GM12878 (cell line): ENCODE data around the gene ATP2A3. TPM values are rescaled to one million over a fixed set of nuclear protein-coding genes. Genes with fewer than 3 reads are reported as not detected.

ENCODE experiments used
- ATAC-seq: fragments of 200-7000 bp; cut with Tn5 transposase; 3 replicates; pipeline ENCODE4 v1.9.1; 2020; ENCODE audit warnings: mild to moderate bottlenecking, moderate library complexity
- BruUV-seq: library from RNA; stranded (reverse); fragments of 400-500 nt; replicated peaks from 2 replicates; lab custom pipeline; 2021; lab: Mats Ljungman, UMichigan
- CTCF ChIA-PET: fragments of 300-600 bp; sonication (Branson Sonifier 250); formaldehyde crosslinking; extraction: SDS; loops from one replicate; lab custom pipeline; 2021; ENCODE audit warnings: inconsistent platforms; lab: Yijun Ruan, JAX
- POLR2A ChIA-PET: fragments of 350-600 bp; formaldehyde crosslinking; extraction: SDS; loops from one replicate; lab custom pipeline; 2021; ENCODE audit warnings: inconsistent platforms; lab: Charles Lee
- RAD21 ChIA-PET: fragments of 300-600 bp; sonication (Branson Sonifier 250); formaldehyde crosslinking; loops from one replicate; lab custom pipeline; 2023; ENCODE audit warnings: antibody characterized with exemption; ENCODE audit not compliant: unreplicated experiment; lab: Charles Lee
- SMC1A ChIA-PET: fragments of 300-600 bp; sonication (Branson Sonifier 250); formaldehyde crosslinking; loops from one replicate; lab custom pipeline; 2023; ENCODE audit not compliant: unreplicated experiment, uncharacterized antibody; lab: Charles Lee
- DNase-seq: peaks from one replicate; pipeline ENCODE4 v3.0.0-alpha.2; 2011; ENCODE audit warnings: low read depth, low spot score
- FAIRE-seq: peaks from 3 replicates; lab custom pipeline; 2011; peaks lifted over from hg19 to GRCh38; lab: Jason Lieb, UNC
- H2AFZ ChIP-seq: 2 replicates; pipeline ENCODE4 v1.6.0; 2011; ENCODE audit warnings: low read depth, low read length, control low read depth; ENCODE audit not compliant: control insufficient read depth
- H3K27ac ChIP-seq: 2 replicates; pipeline ENCODE4 v1.5.1; 2011; ENCODE audit warnings: control low read depth; ENCODE audit not compliant: control insufficient read depth, insufficient read depth
- H3K27me3 ChIP-seq, 2 experiments: replicated peaks in 1 of 2; 2 replicates each; pipeline versions ENCODE4 v1.6.0 to v1.6.1; 2011; ENCODE audit warnings: low read length in 1 of 2; ENCODE audit not compliant: control insufficient read depth in 2 of 2, insufficient read depth in 2 of 2
- H3K36me3 ChIP-seq, 2 experiments: 2 replicates each; pipeline ENCODE4 v1.5.1; 2011; ENCODE audit warnings: low read length in 1 of 2; ENCODE audit not compliant: control insufficient read depth in 2 of 2, insufficient read depth in 2 of 2
- H3K4me1 ChIP-seq: 2 replicates; pipeline ENCODE4 v1.6.1; 2011; ENCODE audit warnings: mild to moderate bottlenecking, low read length, moderate library complexity, mixed read lengths; ENCODE audit not compliant: control insufficient read depth, insufficient read depth
- H3K4me2 ChIP-seq: 2 replicates; pipeline ENCODE4 v1.6.0; 2011; ENCODE audit warnings: control low read depth; ENCODE audit not compliant: control insufficient read depth, insufficient read depth
- H3K4me3 ChIP-seq: fragments of 200-600 bp; sonication (generic); 2 replicates; pipeline ENCODE4 v1.5.1; 2016
- H3K79me2 ChIP-seq: 2 replicates; pipeline ENCODE4 v1.6.0; 2011; ENCODE audit warnings: low read length; ENCODE audit not compliant: control insufficient read depth, insufficient read depth
- H3K9ac ChIP-seq: 2 replicates; pipeline ENCODE4 v1.8.0; 2011; ENCODE audit warnings: low read length, control low read depth, mixed read lengths; ENCODE audit not compliant: control insufficient read depth, insufficient read depth
- H3K9me3 ChIP-seq: replicated peaks from 3 replicates; pipeline ENCODE4 v1.5.1; 2011; ENCODE audit warnings: mild to moderate bottlenecking, low read length; ENCODE audit not compliant: control insufficient read depth, insufficient read depth
- H4K20me1 ChIP-seq: 2 replicates; pipeline ENCODE4 v1.6.0; 2011; ENCODE audit not compliant: control insufficient read depth, insufficient read depth
- NFIC ChIP-seq: IDR thresholded peaks from 2 replicates; pipeline ENCODE4 v1.6.1; 2012; ENCODE audit warnings: low read depth, mild to moderate bottlenecking, inconsistent platforms, low read length, moderate library complexity
- NFXL1 ChIP-seq: fragments of 450-650 bp; IDR thresholded peaks from 2 replicates; pipeline ENCODE4 v1.6.1; 2017; ENCODE audit warnings: antibody characterized with exemption, mild to moderate bottlenecking, borderline replicate concordance
- NR2F1 ChIP-seq: fragments of 450-650 bp; conservative IDR thresholded peaks from 2 replicates; pipeline ENCODE4 v1.6.1; 2017; ENCODE audit warnings: mild to moderate bottlenecking
- RAD21 ChIP-seq: IDR thresholded peaks from 2 replicates; pipeline ENCODE4 v1.6.1; 2011; ENCODE audit warnings: mild to moderate bottlenecking, low read depth, low read length, moderate library complexity; ENCODE audit not compliant: insufficient read depth
- SIX5 ChIP-seq: IDR thresholded peaks from 2 replicates; pipeline ENCODE4 v1.6.1; 2011; ENCODE audit warnings: mild to moderate bottlenecking, low read depth, low read length, moderate library complexity; ENCODE audit not compliant: severe bottlenecking
- TAF1 ChIP-seq: IDR thresholded peaks from 2 replicates; pipeline ENCODE4 v1.6.1; 2011; ENCODE audit warnings: mild to moderate bottlenecking, low read depth, low read length, borderline replicate concordance
- TCF3 ChIP-seq: IDR thresholded peaks from 2 replicates; pipeline ENCODE4 v1.6.1; 2012; ENCODE audit warnings: low read depth, mild to moderate bottlenecking, low read length, borderline replicate concordance; ENCODE audit not compliant: insufficient read depth
- USF1 ChIP-seq: IDR thresholded peaks from 2 replicates; pipeline ENCODE4 v1.6.1; 2011; ENCODE audit warnings: borderline replicate concordance, low read depth, mild to moderate bottlenecking, moderate library complexity, mixed read lengths, low read length; ENCODE audit not compliant: insufficient read depth; ENCODE audit errors: extremely low read length
- WGBS: methylation state at CpG from one replicate; pipeline ENCODE4 v1.1.6; 2016; ENCODE audit warnings: low lambda C conversion rate; ENCODE audit not compliant: insufficient replicate concordance, insufficient coverage; ENCODE audit errors: missing lambda C conversion rate; 5-methylcytosine and 5-hydroxymethylcytosine counted together
- in situ Hi-C: fragments of 300-500 bp; cut with MboI; formaldehyde crosslinking; loops from 9 replicates; pipeline ENCODE4 v1.14.3; 2018; ENCODE audit warnings: mixed read lengths
- intact Hi-C: fragments of 100-400 bp; cut with micrococcal nuclease; formaldehyde crosslinking; loops from one replicate; pipeline ENCODE4 v1.14.2; 2022; ENCODE audit not compliant: unreplicated experiment
- polyA plus RNA-seq, 11 experiments: library from polyadenylated mRNA; depleted of rRNA in 4 of 11; unstranded in 6 of 11; stranded (reverse) in 5 of 11; fragments of >200 nt; fragmentation: Nextera tagmentation in 4 of 11; fragmentation: Illumina TruSeq in 1 of 11; extraction: Ambion mirVana in 4 of 11; extraction: Trizol in 1 of 11; gene quantifications; 1 replicate in 1 of 11; 2 replicates in 10 of 11; pipeline versions ENCODE4 v1.2.1 to v1.2.3, GENCODE V29; 2011 to 2016; ENCODE audit warnings: inconsistent platforms in 2 of 11, missing spikeins in 2 of 11, low read depth in 1 of 11
- total RNA-seq, 4 experiments: library from RNA; depleted of rRNA in 3 of 4; stranded (reverse); fragments of >200 nt in 3 of 4; fragmentation: Illumina TruSeq in 1 of 4; extraction: Trizol in 1 of 4; gene quantifications; 2 replicates each; pipeline versions ENCODE4 v1.2.1 to v1.2.3, GENCODE V29; 2013 to 2021

The ATP2A3 gene
- total and polyA plus RNA-seq, 10 of the 15 experiments (the other 5 are each of a cell fraction or from before 2014, with no cell fraction given): 1.0 to 99.2 (median 37.9) TPM

DNA sequence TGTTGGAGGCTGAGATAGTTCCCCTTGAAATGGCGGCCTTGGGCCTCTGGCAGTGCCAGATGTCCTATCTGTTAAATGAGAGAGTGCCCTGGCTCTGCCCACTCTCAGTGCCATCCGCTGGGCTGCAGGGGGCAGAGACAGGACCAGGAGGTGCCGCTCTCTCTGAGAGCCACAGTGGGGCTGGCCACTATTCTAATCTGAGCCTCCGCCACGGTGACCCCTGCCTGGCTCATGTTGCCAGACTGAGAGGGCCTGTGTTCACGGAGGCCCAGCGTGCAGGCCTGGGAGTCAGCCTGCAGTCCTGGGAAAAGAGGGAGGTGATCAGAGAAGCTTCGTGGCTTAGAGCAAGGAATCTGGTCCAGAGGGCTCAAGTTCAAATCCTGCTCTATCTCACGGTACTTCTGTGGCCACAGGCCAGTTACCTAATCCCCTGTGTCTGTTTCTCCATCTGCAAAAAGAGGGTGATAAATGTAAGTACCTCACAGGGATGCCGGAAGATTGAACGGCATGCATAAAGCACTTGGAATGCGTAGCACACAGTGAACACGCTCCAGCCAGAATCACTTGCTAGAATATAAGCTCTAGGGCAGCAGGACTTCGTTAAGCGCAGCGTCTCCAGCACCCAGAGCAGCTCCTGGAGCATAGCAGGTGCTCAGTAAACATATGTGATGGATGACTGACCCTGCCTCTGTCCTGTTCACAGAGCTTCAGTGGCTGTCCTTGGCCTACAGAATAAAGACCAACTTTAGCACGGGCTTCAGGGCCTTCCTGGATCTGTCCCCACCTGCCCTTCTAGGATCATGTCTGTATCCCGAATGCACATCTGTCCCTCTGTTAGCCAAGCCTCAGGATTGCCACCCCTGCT is 6.3 kb downstream of the ATP2A3 start:
- no peak for TF ChIP-seq NFIC
- TF ChIP-seq NR2F1: no peak
- no peak for TF ChIP-seq TCF3
- TF ChIP-seq TAF1: no peak
- TF ChIP-seq NFXL1: no peak
- no peak for TF ChIP-seq SIX5
- TF ChIP-seq RAD21: no peak
- TF ChIP-seq USF1: no peak
- ChIA-PET CTCF (no interaction called here), SMC1A (no interaction called here), POLR2A (no interaction called here), RAD21 (no interaction called here)
- Histone ChIP-seq H3K27me3 (no peaks in the 10 kb centered on the region), H3K36me3 (peaks cover 1 to 9% of the 10 kb centered on the region in 2 experiments; a peak in 2 of 4 replicates), H3K4me3 (no peak overlapping the region), H3K4me2 (no peak overlapping the region), H3K27ac (no peak overlapping the region), H4K20me1 (no peaks in the 10 kb centered on the region; the same call in 1 of the 2 replicates), H2AFZ (no peak overlapping the region), H3K9ac (no peak overlapping the region), H3K9me3 (no peaks in the 10 kb centered on the region), H3K79me2 (peaks cover 34% of the 10 kb centered on the region), H3K4me1 (peaks cover 29% of the 10 kb centered on the region)
- in situ Hi-C loops: no loop called here
- ATAC-seq: no peak
- no peak for FAIRE-seq
- BruUV-seq: no TSS peak
- no peak for DNase-seq
- intact Hi-C loops: no loop called here
- 89% methylated on average over 18 of the region's 18 CpGs for WGBS
